Measurements from ENCODE around the gene RAC2.

RAC2 gene

GRCh38 chr22:37185646-37186227 is 58.3 kb downstream of the RAC2 start:
- DNase-seq: no peak

DNA sequence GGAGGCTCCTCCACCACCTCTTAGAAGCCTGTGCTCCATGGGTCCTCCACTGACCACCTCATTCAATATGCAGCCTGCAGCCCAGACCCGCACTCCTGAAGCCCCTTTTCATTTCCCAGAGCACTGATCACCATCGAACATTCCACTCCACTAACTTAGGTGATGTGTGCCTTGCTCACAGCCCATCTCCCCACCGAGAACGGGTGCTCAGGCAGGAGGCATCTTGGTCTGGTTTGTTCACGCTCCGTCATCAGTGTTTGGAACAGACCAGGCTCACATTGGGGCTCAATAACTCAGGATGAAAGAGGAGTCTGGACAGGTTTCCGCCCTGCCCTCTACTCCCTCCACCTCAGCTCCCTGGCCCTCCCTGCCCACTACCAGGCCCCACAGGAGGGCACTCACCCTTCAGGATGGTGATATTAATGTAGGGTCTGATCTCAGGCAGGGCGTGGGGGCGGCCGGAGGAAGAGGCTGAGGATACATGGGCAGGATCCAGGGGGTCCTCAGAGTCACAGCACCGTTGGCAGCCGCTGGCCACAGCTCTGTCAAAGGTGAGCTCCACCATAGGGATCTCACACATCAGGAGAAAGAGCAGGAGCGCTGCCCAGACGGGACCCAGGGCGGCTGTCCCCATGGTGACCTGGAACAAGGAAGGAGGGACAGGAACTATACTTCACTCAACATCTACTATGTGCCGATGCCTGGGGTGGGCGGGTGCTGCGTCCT is 59.1 kb downstream of the RAC2 start:
- DNase-seq: no peak

DNA sequence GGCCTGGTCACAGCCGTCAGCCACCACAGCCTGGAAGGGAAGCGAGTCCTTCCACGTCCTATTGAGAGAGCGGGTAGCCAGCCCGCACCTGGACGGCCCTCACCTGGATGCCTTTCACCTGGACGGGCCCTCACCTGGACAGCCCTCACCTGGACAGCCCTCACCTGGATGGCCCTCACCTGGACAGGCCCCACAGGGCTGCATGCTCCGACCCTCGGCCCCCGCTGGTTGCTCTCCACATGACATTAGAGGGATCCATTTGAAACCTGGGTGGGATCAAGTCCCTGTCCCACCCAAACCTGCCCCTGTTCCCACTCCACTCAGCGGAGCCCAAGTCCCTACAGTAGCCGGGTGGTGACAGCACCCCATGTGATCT is 59.7 kb downstream of the RAC2 start:
- DNase-seq: no peak

DNA sequence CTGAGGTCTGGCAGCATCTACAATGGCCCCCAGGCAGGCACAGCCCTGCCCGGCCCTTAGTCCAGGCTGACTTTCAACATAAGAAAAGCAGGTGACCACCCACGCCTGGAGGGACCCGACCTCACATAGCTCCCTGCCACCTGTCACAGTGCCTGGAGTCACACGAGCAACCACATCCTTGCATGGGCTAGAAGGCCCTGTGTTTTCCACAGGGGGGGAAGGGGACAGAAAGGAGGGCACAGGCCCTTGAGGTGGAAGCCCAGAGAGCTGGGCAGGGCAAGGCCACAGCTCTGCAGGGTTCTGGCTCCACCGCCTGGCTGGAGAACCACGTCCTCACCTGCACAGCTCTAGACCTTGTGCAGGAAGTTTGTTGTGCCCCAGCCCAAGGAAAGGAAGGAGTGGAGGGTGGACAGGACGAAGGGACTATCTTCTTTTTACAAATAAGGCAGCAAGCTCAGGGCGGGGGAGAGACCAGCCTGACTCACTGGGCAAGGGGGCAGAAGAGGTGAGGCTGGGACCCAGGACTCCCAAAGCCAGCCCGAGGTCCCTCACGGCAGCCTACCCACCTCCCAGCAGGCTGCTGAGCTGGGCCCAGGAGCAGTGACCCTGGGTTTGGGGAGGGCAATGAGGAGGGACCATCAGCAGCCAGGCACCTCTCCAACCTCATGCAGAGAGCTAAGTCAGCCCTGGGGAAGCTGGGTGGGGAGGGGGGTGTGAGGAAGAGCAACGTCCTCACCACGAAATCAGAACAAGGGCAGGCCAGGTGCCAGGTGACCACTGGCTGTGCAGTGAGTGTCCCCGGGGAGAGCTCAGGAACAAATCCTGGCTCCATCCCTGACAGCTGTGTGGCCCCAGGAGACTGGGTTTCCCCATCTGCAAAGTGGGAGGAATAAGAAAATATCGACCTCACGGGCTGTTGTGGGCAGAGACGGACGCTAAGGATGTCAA is 60.4 kb downstream of the RAC2 start:
- DNase-seq: no peak

- DNase-seq: no peak
These were observed 61.2 kb downstream of the RAC2 start for GRCh38 chr22:37182949-37183245.

- no peak for DNase-seq
These were observed 61.7 kb downstream of the RAC2 start for GRCh38 chr22:37182101-37182948.

DNA sequence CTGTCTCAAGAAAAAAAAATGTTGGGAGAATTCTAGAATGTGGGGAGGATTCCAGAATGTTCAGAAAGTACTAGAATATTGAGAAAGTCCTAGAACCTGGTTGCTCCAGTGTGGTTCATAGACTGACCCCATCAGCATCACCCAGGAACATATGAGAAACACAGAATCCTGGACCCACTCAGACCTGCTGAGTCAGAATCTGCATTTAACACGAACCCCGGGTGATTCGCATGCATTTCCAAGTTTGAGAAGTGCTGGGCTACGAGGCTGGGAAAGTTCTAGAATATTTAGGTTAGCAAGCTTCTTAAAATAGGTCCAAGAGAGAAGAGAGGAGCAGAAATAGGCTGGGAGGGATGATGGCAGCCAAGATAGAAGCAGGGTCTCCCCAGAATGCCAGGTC is 62.4 kb downstream of the RAC2 start:
- DNase-seq: no peak

- DNase-seq: no peak
These were observed 63.4 kb downstream of the RAC2 start for GRCh38 chr22:37180531-37181231.

DNA sequence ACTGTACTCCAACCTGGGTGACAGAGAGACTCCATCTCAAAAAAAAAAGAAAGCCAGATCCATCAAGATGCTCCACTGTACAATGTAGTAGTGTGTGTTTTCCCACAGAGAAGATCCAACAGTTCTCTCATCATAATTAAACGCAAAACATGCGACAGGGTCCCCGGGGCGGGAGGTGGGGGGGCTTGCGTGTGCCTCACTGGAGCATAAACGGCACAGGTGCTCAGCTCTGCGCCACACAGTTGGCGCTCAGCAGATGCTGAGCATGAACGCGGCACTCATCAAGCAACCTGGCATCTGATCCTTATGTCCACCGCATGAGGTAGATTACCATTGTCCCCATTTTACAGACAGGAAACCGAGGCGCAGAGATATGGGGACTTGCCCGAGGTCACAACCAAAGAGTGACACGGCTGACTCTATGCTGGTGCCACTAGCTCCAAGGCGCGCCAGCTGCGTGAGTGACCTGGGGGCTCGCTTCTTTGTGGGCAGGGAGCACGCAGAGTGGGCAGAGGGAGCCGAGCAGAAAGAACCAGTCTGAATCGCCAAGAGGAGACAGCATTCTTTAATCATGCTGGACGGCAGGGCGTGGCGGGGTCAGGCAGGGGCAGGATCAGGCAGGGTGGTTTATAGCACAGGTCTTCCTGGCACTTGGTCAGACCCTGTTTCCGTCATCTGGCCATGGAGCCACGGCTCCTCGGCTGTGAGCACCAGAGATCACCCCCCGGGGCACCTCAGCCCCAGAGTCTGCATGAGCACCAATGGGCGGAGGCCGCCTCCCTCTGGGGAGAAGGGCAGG is 64.2 kb downstream of the RAC2 start:
- DNase-seq: no peak

DNA sequence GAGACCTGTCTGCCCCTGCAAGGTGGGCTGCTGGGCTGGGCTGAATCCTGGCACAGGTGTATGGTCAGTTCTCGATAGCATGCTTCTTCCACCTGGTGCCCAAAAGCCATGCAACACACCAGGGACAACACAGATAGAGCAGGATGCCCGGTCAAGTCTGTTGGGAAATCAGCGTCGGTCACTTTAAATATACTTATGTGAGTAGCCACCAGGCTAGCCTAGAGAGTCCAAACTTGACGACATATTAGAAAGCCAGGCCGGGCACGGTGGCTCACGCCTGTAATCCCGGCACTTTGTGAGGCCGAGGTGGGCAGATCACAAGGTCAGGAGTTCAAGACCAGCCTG is 65.0 kb downstream of the RAC2 start:
- no peak for DNase-seq

- no peak for DNase-seq
These were observed 65.5 kb downstream of the RAC2 start for GRCh38 chr22:37178350-37179125.

GRCh38 chr22:37177755-37178154 is 66.3 kb downstream of the RAC2 start:
- no peak for DNase-seq

DNA sequence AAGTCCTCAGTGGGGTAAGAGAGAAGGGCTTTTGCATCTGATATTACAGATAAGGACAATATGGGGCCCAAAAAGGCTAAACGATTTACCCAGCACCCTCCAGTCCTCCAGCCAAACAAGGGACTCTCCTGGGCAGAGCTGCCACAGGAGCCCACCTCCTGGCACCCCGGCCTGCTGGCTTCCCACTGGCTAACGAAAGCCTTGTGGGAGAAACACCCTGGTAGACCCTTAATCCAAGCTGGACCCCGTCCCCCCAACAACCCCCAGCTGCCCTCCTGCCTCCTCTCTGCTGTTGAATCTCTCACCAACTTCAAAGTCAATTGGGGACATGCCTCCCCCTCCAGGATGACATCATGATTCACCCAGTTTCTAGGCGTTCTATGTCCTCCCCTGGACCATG is 66.8 kb downstream of the RAC2 start:
- DNase-seq: no peak

GRCh38 chr22:37176464-37177061 is 67.5 kb downstream of the RAC2 start:
- no peak for DNase-seq

DNA sequence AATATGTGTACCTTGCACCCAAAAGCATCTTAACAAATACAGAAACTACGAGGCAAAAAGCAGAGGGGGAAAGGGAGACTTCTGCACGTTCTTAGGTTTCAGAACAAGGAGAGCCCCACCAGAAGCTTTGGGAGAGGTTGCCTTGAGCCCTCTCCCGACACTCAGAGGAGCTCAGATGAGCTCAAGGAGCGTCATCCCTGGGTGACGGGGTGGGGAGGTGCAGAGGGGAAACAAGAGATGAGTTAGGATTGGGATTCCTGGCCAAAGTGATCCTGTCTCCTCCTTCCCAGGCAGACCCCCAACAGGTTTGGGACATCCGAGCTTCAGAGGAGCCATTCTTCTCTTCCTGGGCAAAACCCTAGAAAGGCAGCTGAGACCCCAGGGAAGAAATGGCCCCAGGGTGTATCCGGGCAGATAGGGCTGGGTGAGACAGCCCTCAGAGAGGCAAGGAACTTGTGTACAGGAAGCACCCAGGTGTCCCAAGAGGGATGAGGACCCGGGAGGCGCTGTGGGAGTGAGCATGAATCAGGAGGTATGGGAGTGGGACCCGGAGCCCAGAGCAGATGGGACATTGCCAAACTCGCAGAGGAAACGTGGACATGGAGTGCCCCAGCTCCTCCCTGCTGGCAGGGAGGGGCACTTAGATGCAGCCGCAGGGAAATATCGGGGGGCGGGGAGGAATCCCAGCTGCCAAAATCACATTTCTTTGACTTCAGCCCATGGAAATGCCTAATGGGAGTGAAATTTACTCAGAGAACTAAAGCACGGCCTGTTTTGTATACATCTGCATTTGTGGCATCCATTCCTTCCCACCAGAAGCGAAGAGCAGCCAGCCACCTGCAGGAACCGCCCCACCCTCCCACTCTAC is 68.4 kb downstream of the RAC2 start:
- DNase-seq: no peak

Data from activated CD4-positive, alpha-beta T cell treated with anti-CD3 and anti-CD28 coated beads, Interleukin-2, Interleukin-6, amounts not matched to agents 100 ng/mL and 50 ng/mL, durations not matched to agents 16 hours and 8 hours (primary cell).